NCI-H1694 treated with DMSO at 0.1 percent for 48 hours (cell line): ENCODE data around the gene CPNE7.
"Not testable (repeated sequence)": the region's sequence is repeated elsewhere in the genome, so short reads cannot be mapped to it uniquely, and the experiment has no call there.

Experiments used
- DNase-seq: peaks from one replicate; lab custom pipeline; 2025; lab: John Stamatoyannopoulos, UW

CPNE7 gene

GRCh38 chr16:89583197-89583894 lies 7.8 kb downstream of the CPNE7 start:
- DNase-seq: no peak

- DNase-seq: no peak
These were observed 8.5 kb downstream of the CPNE7 start for GRCh38 chr16:89583895-89584644.

DNA sequence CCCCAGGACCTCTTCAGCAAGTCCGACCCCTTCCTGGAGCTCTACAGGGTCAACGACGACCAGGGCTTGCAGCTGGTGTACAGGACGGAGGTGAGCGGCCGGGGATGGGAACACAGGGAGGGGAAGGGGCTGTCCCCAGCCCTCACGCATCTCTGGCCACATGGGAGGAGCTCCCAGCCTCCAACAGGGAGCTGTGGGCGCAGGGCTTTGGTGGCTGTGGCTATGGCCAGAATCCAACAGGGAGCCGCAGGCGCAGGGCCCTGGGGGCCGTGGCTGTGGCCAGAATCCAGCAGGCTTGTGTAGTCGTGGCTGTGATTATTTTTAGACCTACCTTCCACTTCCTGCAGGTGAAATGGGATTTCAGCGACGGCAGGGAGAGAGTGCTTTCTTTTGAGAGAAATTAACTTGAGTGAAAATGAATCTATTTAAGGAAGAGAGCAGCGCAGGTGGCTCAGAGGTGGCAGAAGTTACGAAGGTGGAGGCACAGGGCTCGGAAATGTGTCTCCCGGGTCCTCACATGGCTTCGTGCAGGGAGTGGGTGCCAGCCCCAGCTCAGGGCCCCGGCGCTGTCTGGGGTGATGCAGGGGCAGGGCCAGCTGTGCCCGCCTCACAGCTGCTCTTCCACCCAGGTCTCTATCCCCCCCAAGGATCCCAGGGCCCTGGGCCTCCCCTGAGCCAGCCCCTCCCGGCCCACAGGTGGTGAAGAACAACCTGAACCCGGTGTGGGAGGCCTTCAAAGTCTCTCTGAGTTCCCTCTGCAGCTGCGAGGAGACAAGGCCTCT lies 9.4 kb downstream of the CPNE7 start:
- DNase-seq: no peak

DNA sequence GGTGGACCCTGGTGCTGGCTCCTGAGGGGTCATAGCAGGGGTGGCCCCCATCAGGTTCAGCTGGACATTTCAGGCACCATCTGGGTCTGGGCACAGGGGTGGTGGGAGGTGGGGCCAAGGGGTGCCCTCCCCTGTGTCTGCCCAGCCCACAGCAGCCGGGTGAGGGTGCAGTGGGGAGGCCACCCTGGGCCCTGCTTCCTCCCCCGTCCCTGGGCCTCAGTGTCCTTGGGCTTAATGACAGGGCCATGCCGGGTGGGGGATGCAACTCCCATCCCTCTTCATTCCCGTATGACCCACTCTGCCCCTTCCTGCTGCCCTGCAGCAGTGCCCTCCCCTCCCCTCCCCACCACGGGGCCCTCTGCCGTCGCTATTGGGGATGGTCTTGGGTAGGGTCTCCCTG lies 10.7 kb downstream of the CPNE7 start:
- DNase-seq: no peak

GRCh38 chr16:89586853-89587252 lies 11.3 kb downstream of the CPNE7 start:
- no peak for DNase-seq

DNA sequence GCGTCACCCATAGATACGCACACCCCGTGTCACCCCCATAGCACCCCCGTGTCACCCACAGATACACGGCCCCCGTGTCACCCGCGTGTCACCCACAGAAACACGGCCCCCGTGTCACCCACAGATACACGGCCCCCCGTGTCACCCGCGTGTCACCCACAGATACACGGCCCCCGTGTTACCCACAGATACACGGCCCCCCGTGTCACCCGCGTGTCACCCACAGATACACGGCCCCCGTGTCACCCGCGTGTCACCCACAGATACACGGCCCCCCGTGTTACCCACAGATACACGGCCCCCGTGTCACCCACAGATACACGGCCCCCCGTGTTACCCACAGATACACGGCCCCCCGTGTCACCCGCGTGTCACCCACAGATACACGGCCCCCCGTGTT lies 12.1 kb downstream of the CPNE7 start:
- not testable (repeated sequence) for DNase-seq

- no peak for DNase-seq
These were observed 13.0 kb downstream of the CPNE7 start for GRCh38 chr16:89588413-89589109.

- no peak for DNase-seq
These were observed 13.8 kb downstream of the CPNE7 start for GRCh38 chr16:89589241-89589926.

GRCh38 chr16:89593841-89594240 lies 18.3 kb downstream of the CPNE7 start:
- no peak for DNase-seq

- DNase-seq: no peak
These were observed 19.9 kb downstream of the CPNE7 start for GRCh38 chr16:89595330-89596060.

GRCh38 chr16:89596061-89596689 lies 20.6 kb downstream of the CPNE7 start:
- no peak for DNase-seq

DNA sequence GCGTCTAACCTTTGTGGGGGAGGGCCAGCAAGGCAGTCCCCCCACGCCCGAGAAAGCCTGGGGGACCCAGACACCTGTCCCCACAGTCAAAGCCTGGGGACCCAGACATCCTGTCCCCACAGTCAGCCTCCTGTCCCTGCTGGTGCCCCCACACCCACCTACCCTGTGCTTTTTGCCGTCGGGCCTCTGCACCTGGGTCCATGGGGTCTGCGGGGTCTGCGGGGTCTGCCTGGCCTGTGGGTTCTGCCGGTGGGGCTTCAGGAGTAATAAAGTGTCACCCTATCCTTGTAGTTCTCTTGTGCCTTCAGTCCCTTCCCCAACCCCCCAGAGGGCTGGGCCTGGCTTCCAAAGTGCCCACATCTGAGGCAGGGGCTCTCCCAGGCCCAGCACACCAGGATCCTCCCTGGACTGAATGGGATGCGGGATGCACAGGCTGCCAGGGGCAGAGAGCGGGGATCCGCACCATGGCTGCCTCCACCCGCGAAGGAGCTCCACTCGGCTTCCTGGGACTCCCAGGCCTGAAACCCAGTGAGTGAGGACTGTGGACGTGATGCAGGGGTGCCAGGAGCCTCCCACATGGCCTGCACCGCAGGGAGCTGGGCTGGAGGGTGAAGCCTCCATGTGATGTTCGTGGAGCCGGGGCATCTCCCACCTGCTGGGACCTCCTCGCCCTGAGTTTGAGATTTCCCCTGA lies 21.5 kb downstream of the CPNE7 start:
- DNase-seq: no peak

GRCh38 chr16:89598199-89598598 lies 22.6 kb downstream of the CPNE7 start:
- no peak for DNase-seq

- no peak for DNase-seq
These were observed 23.9 kb downstream of the CPNE7 start for GRCh38 chr16:89599451-89599858.

DNA sequence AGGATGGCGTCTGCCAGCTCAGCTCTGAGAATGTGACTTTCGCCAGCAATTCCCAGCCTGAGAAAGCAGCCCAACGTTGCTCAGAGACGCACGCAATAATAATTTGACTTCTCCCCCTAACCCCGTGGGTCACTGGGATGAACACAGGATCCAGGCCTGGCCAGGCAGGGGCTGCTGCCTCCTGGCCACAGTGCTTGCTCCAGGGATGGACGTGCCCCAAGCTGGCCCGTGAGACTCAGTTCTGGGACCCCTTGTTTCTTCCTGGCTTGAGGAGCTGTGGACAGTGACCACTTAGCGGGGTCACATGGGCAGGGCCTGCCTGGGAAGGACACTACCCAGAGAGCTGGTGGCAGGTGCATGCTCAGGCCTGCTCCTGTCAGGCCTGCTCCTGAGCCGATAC lies 24.3 kb downstream of the CPNE7 start:
- no peak for DNase-seq

DNA sequence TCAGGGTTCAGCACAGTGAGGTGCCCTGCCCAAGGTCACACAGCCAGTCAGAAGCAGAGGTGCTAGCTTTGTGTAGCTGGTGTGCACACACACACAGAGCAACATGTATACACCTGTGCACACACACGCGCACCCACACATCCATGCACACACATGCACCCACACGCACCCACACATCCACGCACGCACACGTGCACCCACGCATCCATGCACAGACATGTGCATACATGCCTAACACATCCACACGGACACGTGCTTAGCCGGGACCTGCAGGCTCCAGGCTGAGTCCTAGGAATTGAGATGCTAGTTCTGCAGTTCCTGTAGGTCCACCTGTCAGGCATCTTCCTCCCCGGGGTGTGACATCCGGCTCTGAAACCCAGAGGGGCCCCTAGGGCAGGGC lies 24.9 kb downstream of the CPNE7 start:
- no peak for DNase-seq

- no peak for DNase-seq
These were observed 25.4 kb downstream of the CPNE7 start for GRCh38 chr16:89600956-89601355.

GRCh38 chr16:89601906-89602272 lies 26.3 kb downstream of the CPNE7 start:
- no peak for DNase-seq

DNA sequence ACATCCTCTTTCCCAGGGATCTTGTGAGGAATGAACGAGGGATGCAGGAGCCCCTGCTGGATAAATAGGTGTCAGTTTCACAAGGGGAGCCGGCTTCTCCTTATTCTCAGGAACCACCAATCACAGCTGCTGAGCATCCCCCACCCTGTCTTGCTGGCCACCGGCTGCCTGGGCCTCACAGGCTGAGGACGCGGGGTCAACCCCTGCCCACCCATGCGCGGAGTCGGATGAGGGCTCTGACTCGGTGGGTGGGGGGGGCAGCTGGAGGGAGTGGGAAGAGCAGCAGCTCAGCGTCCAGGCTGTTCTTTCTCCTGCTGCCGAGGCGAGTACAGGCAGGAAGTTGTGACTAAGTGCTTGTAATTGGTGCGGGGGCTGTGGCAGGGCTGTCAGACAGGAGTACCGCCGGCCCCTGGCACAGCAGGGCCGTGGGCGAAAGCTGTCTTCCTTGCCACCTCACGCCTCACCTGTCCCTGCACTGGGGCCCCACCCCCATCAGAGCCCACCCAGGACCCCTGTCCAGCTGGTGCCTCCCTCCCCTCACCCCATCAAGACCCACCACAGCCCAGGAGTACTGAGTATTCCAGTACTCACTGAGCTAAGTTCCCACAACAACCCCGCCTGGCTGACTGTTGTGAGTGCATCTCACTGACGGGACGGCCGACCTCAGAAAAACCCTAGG lies 26.9 kb downstream of the CPNE7 start:
- DNase-seq: no peak
